Naive thymus-derived CD4-positive, alpha-beta T cell (primary cell): ENCODE data around the gene GPC6. TPM values are rescaled to one million over a fixed set of nuclear protein-coding genes. Genes with fewer than 3 reads are reported as not detected.

Experiments used
- ATAC-seq: fragments of 150-1000 bp; cut with Tn5 transposase; 2 replicates; pipeline ENCODE4 v1.10.0; 2021; ENCODE audit warnings: mild to moderate bottlenecking, moderate library complexity
- CTCF ChIA-PET: fragments of 350-600 bp; sonication (Branson Sonifier 250); formaldehyde crosslinking; loops from one replicate; lab custom pipeline; 2021; ENCODE audit warnings: antibody characterized with exemption; lab: Charles Lee
- POLR2A ChIA-PET: fragments of 350-600 bp; sonication (Branson Sonifier 250); formaldehyde crosslinking; loops from one replicate; lab custom pipeline; 2021; ENCODE audit warnings: antibody characterized with exemption, inconsistent platforms; lab: Charles Lee
- DNase-seq, 9 donors: peaks; one replicate each; pipeline versions ENCODE4 v3.0.0 to v3.0.0-alpha.2; 2020 to 2022; ENCODE audit warnings: mixed read lengths in 1 of 9
- H3K27ac ChIP-seq: one replicate; pipeline ENCODE4 v1.7.0; 2013; ENCODE audit warnings: mild to moderate bottlenecking, low read depth, low read length, moderate library complexity
- H3K27me3 ChIP-seq, 2 donors: one replicate each; pipeline ENCODE4 v1.7.0; 2013; ENCODE audit warnings: low read length in 2 of 2, mild to moderate bottlenecking in 2 of 2, moderate library complexity in 2 of 2; ENCODE audit not compliant: control insufficient read depth in 2 of 2, insufficient read depth in 2 of 2
- H3K36me3 ChIP-seq, 3 experiments: 1 replicate in 2 of 3; 2 replicates in 1 of 3; pipeline ENCODE4 v1.7.0; 2013; ENCODE audit warnings: low read length in 3 of 3, mild to moderate bottlenecking in 3 of 3, moderate library complexity in 1 of 3; ENCODE audit not compliant: insufficient read depth in 3 of 3, control insufficient read depth in 2 of 3
- H3K4me1 ChIP-seq, 2 donors: one replicate each; pipeline ENCODE4 v1.7.0; 2013; ENCODE audit warnings: low read length in 2 of 2, mild to moderate bottlenecking in 2 of 2, moderate library complexity in 1 of 2; ENCODE audit not compliant: control insufficient read depth in 2 of 2, insufficient read depth in 2 of 2
- H3K4me3 ChIP-seq: 2 replicates; pipeline ENCODE4 v1.7.0; 2013; ENCODE audit warnings: mild to moderate bottlenecking, low read length
- H3K9me3 ChIP-seq, 3 experiments: 1 replicate in 2 of 3; 2 replicates in 1 of 3; pipeline ENCODE4 v1.7.0; 2013; ENCODE audit warnings: low read length in 3 of 3; ENCODE audit not compliant: control insufficient read depth in 2 of 3
- H3K27ac Mint-ChIP-seq, 9 donors: one replicate each; pipeline ENCODE4 v1.8.0; 2020 to 2022; ENCODE audit warnings: mixed read lengths in 9 of 9, mild to moderate bottlenecking in 8 of 9, moderate library complexity in 5 of 9, inconsistent platforms in 2 of 9
- H3K27me3 Mint-ChIP-seq, 5 donors: one replicate each; pipeline ENCODE4 v1.8.0; 2021 to 2022; ENCODE audit warnings: mixed read lengths in 5 of 5, mild to moderate bottlenecking in 1 of 5
- H3K36me3 Mint-ChIP-seq, 5 donors: one replicate each; pipeline ENCODE4 v1.8.0; 2020 to 2022; ENCODE audit warnings: mixed read lengths in 5 of 5, mild to moderate bottlenecking in 3 of 5, inconsistent platforms in 1 of 5
- H3K4me1 Mint-ChIP-seq, 7 donors: one replicate each; pipeline ENCODE4 v1.8.0; 2020 to 2022; ENCODE audit warnings: mixed read lengths in 7 of 7, mild to moderate bottlenecking in 3 of 7, inconsistent platforms in 1 of 7
- H3K4me3 Mint-ChIP-seq, 10 donors: one replicate each; pipeline ENCODE4 v1.8.0; 2020 to 2022; ENCODE audit warnings: mild to moderate bottlenecking in 10 of 10, mixed read lengths in 10 of 10, moderate library complexity in 6 of 10, inconsistent platforms in 2 of 10
- H3K9me3 Mint-ChIP-seq, 11 donors: one replicate each; pipeline ENCODE4 v1.8.0; 2020 to 2022; ENCODE audit warnings: mixed read lengths in 11 of 11, mild to moderate bottlenecking in 4 of 11, inconsistent platforms in 1 of 11, moderate library complexity in 1 of 11
- intact Hi-C, 2 donors: fragments of 100-400 bp; cut with micrococcal nuclease; formaldehyde crosslinking; loops; one replicate each; pipeline ENCODE4 v1.15.1; 2023
- polyA plus RNA-seq, 2 donors: library from polyadenylated mRNA; unstranded; fragments of 300-500 nt; fragmentation: Illumina TruSeq; gene quantifications; one replicate each; pipeline ENCODE4 v1.2.3, GENCODE V29; 2021
- total RNA-seq, 6 experiments: library from RNA in 5 of 6; stranded (reverse) in 5 of 6; gene quantifications; 1 replicate in 5 of 6; 2 replicates in 1 of 6; pipeline ENCODE4 v1.2.3 and lab custom pipeline; 2021 to 2026

Gene GPC6
- total and polyA plus RNA-seq, 7 experiments from 2014 or later, result not detected

GRCh38 chr13:94248454-94249228 is 1022.0 kb downstream of the GPC6 start:
- no peaks in the 10 kb centered on the region for H3K27me3 ChIP-seq
- Mint-ChIP-seq H3K4me1 (no peaks in the 10 kb centered on the region), H3K27me3 (peaks cover 0 to 8% (median 5%) of the 10 kb centered on the region in 5 donors), H3K36me3 (no peaks in the 10 kb centered on the region), H3K4me3 (no peak overlapping the region), H3K9me3 (peaks cover 0 to 13% (median 2%) of the 10 kb centered on the region in 11 donors), H3K27ac (no peak overlapping the region)
- ChIA-PET POLR2A (no interaction called here), CTCF (no interaction called here)
- H3K36me3 ChIP-seq, result no peaks in the 10 kb centered on the region
- H3K4me3 ChIP-seq, result no peak overlapping the region
- H3K9me3 ChIP-seq, result peaks cover 0 to 6% (median 0%) of the 10 kb centered on the region in 3 experiments
- no peaks in the 10 kb centered on the region for H3K4me1 ChIP-seq
- intact Hi-C loops, result no loop called here
- ATAC-seq, result no peak
- DNase-seq, result no peak
- H3K27ac ChIP-seq, result no peak overlapping the region

- no peak for ATAC-seq
- no peak overlapping the region for H3K4me3 Mint-ChIP-seq
- no peak for DNase-seq
- Histone ChIP-seq H3K9me3 (peaks cover 0 to 6% (median 0%) of the 10 kb centered on the region in 3 experiments), H3K4me3 (no peak overlapping the region), H3K36me3 (no peaks in the 10 kb centered on the region), H3K4me1 (no peaks in the 10 kb centered on the region), H3K27ac (no peak overlapping the region), H3K27me3 (no peaks in the 10 kb centered on the region)
- H3K27me3 Mint-ChIP-seq, result peaks cover 0 to 8% (median 5%) of the 10 kb centered on the region in 5 donors
- no peaks in the 10 kb centered on the region for H3K36me3 Mint-ChIP-seq
- no peaks in the 10 kb centered on the region for H3K4me1 Mint-ChIP-seq
- intact Hi-C loops, result no loop called here
- ChIA-PET POLR2A (no interaction called here), CTCF (no interaction called here)
- peaks cover 0 to 13% (median 2%) of the 10 kb centered on the region in 11 donors for H3K9me3 Mint-ChIP-seq
- no peak overlapping the region for H3K27ac Mint-ChIP-seq
Observed at GRCh38 chr13:94249512-94249911, 1022.9 kb downstream of the GPC6 start.

GRCh38 chr13:94251831-94252608 is 1025.4 kb downstream of the GPC6 start:
- H3K36me3 Mint-ChIP-seq, result no peaks in the 10 kb centered on the region
- Histone ChIP-seq H3K27me3 (no peaks in the 10 kb centered on the region), H3K4me1 (no peaks in the 10 kb centered on the region), H3K4me3 (no peak overlapping the region), H3K36me3 (no peaks in the 10 kb centered on the region), H3K9me3 (no peaks in the 10 kb centered on the region), H3K27ac (no peak overlapping the region)
- peaks cover 0 to 8% (median 5%) of the 10 kb centered on the region in 5 donors for H3K27me3 Mint-ChIP-seq
- ChIA-PET POLR2A (interaction anchor here (0.6 kb wide), 1 partner anchor 298 kb away, joined by 8 read pairs; no protein-coding TSS in a partner anchor), CTCF (no interaction called here)
- H3K27ac Mint-ChIP-seq, result no peak overlapping the region
- peaks cover 0 to 8% (median 0%) of the 10 kb centered on the region in 7 donors for H3K4me1 Mint-ChIP-seq
- DNase-seq, result no peak
- intact Hi-C loops, result no loop called here
- peaks cover 0 to 10% (median 2%) of the 10 kb centered on the region in 11 donors for H3K9me3 Mint-ChIP-seq
- H3K4me3 Mint-ChIP-seq, result no peak overlapping the region
- no peak for ATAC-seq

GRCh38 chr13:94254737-94255136 is 1028.1 kb downstream of the GPC6 start:
- intact Hi-C loops, result no loop called here
- ATAC-seq, result no peak
- Mint-ChIP-seq H3K27ac (no peak overlapping the region), H3K4me3 (no peak overlapping the region), H3K27me3 (peaks cover 0 to 5% (median 0%) of the 10 kb centered on the region in 5 donors), H3K9me3 (peaks cover 0 to 6% (median 0%) of the 10 kb centered on the region in 11 donors), H3K4me1 (peaks cover 0 to 13% (median 0%) of the 10 kb centered on the region in 7 donors), H3K36me3 (no peaks in the 10 kb centered on the region)
- CTCF ChIA-PET, result interaction anchor here (0.6 to 1.1 kb wide), 3 partner anchors 12 to 1344 kb away, joined by 4 to 7 read pairs (median 4); no protein-coding TSS in a partner anchor
- Histone ChIP-seq H3K4me3 (no peak overlapping the region), H3K4me1 (no peaks in the 10 kb centered on the region), H3K27ac (no peak overlapping the region), H3K9me3 (no peaks in the 10 kb centered on the region), H3K27me3 (no peaks in the 10 kb centered on the region), H3K36me3 (no peaks in the 10 kb centered on the region)
- no peak for DNase-seq
- POLR2A ChIA-PET, result interaction anchor here (0.6 to 1.2 kb wide), 2 partner anchors 10 to 1389 kb away, joined by 3 to 4 read pairs; no protein-coding TSS in a partner anchor

GRCh38 chr13:94256721-94257120 is 1030.1 kb downstream of the GPC6 start:
- POLR2A ChIA-PET, result interaction anchor here (0.9 kb wide), 1 partner anchor 18 kb away, joined by 3 read pairs; no protein-coding TSS in a partner anchor

GRCh38 chr13:94259984-94260383 is 1033.4 kb downstream of the GPC6 start:
- Histone ChIP-seq H3K27ac (no peak overlapping the region), H3K27me3 (no peaks in the 10 kb centered on the region), H3K4me3 (no peak overlapping the region), H3K9me3 (no peaks in the 10 kb centered on the region), H3K4me1 (no peaks in the 10 kb centered on the region), H3K36me3 (no peaks in the 10 kb centered on the region)
- peaks cover 0 to 13% (median 0%) of the 10 kb centered on the region in 7 donors for H3K4me1 Mint-ChIP-seq
- ChIA-PET POLR2A (no interaction called here), CTCF (no interaction called here)
- peaks cover 0 to 3% (median 0%) of the 10 kb centered on the region in 5 donors for H3K36me3 Mint-ChIP-seq
- intact Hi-C loops, result no loop called here
- no peak overlapping the region for H3K4me3 Mint-ChIP-seq
- no peak overlapping the region for H3K27ac Mint-ChIP-seq
- ATAC-seq, result no peak
- DNase-seq, result no peak
- H3K27me3 Mint-ChIP-seq, result peaks cover 0 to 5% (median 0%) of the 10 kb centered on the region in 5 donors
- H3K9me3 Mint-ChIP-seq, result peaks cover 0 to 4% (median 0%) of the 10 kb centered on the region in 11 donors

More at GRCh38 chr13:94256721-94257120, 1030.1 kb downstream of the GPC6 start:
- H3K27ac ChIP-seq, result no peak overlapping the region
- Mint-ChIP-seq H3K4me1 (peaks cover 0 to 13% (median 0%) of the 10 kb centered on the region in 7 donors), H3K27me3 (peaks cover 0 to 5% (median 0%) of the 10 kb centered on the region in 5 donors), H3K9me3 (peaks cover 0 to 2% (median 0%) of the 10 kb centered on the region in 11 donors), H3K27ac (no peak overlapping the region), H3K36me3 (peaks cover 0 to 3% (median 0%) of the 10 kb centered on the region in 5 donors), H3K4me3 (no peak overlapping the region)
- DNase-seq, result no peak
- ATAC-seq, result no peak
- CTCF ChIA-PET, result interaction anchor here (0.5 to 0.7 kb wide), 2 partner anchors 182 to 706 kb away, joined by 3 to 4 read pairs; no protein-coding TSS in a partner anchor
- no peak overlapping the region for H3K4me3 ChIP-seq
- no peaks in the 10 kb centered on the region for H3K9me3 ChIP-seq
- H3K36me3 ChIP-seq, result no peaks in the 10 kb centered on the region
- H3K27me3 ChIP-seq, result no peaks in the 10 kb centered on the region
- H3K4me1 ChIP-seq, result no peaks in the 10 kb centered on the region
- intact Hi-C loops, result no loop called here
